Ectodermal cell (in vitro differentiated cells): ENCODE data around the gene SENP7.

Experiments used
- H3K27ac ChIP-seq: 2 replicates; pipeline ENCODE4 v1.7.0; 2013; ENCODE audit warnings: mild to moderate bottlenecking, low read depth, low read length; ENCODE audit not compliant: insufficient read depth, poor library complexity, severe bottlenecking
- H3K27me3 ChIP-seq: 2 replicates; pipeline ENCODE4 v1.7.0; 2013; ENCODE audit warnings: mild to moderate bottlenecking, low read length; ENCODE audit not compliant: insufficient read depth, control insufficient read depth, poor library complexity, severe bottlenecking
- H3K36me3 ChIP-seq: one replicate; pipeline ENCODE4 v1.7.0; 2013; ENCODE audit warnings: low read length; ENCODE audit not compliant: control insufficient read depth, insufficient read depth
- H3K4me1 ChIP-seq: one replicate; pipeline ENCODE4 v1.7.0; 2013; ENCODE audit warnings: low read length; ENCODE audit not compliant: control insufficient read depth, insufficient read depth
- H3K4me3 ChIP-seq: 2 replicates; pipeline ENCODE4 v1.7.0; 2013; ENCODE audit warnings: low read depth, low read length, control low read depth; ENCODE audit not compliant: insufficient read depth
- H3K9me3 ChIP-seq: 2 replicates; pipeline ENCODE4 v1.7.0; 2013; ENCODE audit warnings: mild to moderate bottlenecking, low read length, moderate library complexity; ENCODE audit not compliant: control insufficient read depth
- WGBS, 2 experiments: methylation state at CpG; one replicate each; pipeline ENCODE4 v1.1.7; 2013; ENCODE audit warnings: missing lambda C conversion rate in 2 of 2; 5-methylcytosine and 5-hydroxymethylcytosine counted together

The SENP7 gene

DNA sequence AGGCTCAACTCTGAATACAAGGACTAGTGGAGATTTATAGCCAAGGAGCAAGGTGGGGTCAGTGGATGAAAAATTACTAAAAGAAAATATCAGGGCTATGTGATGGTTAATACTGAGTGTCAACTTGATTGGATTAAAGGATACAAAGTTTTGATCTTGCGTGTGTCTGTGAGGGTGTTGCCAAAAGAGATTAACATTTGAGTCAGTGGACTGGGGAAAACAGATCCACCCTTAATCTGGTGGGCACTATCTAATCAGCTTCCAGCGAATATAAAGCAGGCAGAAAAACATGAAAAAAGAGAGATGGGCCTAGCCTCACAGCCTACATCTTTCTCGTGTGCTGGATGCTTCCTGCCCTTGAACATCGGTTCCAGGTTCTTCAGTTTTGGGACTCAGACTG, 14.4 kb upstream of the SENP7 start:
- H3K4me3 ChIP-seq, result no peak overlapping the region
- no peaks in the 10 kb centered on the region for H3K27me3 ChIP-seq
- 89 to 97% methylated on average over 4 of the region's 4 CpGs for WGBS, 2 experiments
- H3K4me1 ChIP-seq, result no peaks in the 10 kb centered on the region
- H3K27ac ChIP-seq, result no peak overlapping the region
- H3K36me3 ChIP-seq, result no peaks in the 10 kb centered on the region
- no peaks in the 10 kb centered on the region for H3K9me3 ChIP-seq

DNA sequence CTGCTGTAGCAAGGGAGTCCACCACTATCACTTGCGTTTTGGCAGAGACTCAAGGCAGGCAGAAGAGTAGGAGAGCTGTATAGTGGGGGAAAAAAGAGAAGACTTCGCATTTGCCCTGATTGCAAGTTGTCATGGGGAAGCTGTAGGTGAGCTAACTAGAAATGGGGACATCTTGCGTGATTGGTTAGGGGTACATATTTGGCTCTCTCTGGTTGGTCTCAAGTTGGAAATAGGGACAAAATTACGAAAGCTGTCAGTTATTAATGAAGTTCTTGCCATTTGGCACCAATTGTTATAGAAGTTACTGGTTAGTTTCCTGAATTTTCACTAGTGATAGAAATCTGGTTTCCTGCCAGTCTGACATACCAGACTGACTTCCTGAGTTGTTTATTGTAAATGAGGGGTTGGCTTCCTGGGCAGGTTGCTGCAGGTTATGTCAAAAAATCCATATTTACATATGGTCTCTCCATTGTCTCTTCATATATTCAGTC, 8.2 kb upstream of the SENP7 start:
- Histone ChIP-seq H3K27me3 (no peaks in the 10 kb centered on the region), H3K4me1 (no peaks in the 10 kb centered on the region), H3K9me3 (no peaks in the 10 kb centered on the region), H3K27ac (no peak overlapping the region), H3K4me3 (no peak overlapping the region), H3K36me3 (no peaks in the 10 kb centered on the region)
- WGBS, 2 experiments, result 92 to 93% methylated on average over 4 of the region's 4 CpGs

DNA sequence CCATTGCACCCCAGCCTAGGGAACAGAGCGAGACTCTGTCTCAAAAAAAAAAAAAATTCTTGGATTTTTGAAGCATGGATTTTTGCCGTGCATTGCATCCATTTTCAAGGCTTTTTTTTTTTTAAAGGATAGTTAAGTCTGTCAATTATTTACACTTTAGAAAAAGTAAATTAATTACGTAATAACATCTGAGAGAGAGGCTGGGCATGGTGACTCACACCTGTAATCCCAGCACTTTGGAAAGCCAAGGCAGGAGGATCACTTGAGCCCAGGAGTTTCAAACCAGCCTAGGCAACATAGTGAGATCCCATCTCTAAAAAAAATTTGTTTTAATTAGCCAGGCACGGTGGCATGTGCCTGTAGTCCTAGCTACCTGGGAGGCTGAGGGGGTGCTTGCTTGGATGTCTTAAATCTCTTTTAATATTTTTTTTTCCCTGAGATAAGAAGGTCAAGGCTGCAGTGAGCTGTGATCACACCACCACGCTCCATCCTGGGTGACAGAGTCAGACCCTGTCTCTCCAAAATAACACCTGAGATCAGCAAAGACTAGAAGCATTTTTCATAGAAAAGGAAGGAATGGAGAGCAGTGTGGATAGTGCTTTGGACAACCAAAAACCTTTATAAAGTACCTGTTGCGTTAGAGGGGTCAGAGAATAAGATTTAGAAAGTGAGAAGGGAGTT, 6.8 kb upstream of the SENP7 start:
- H3K36me3 ChIP-seq, result no peaks in the 10 kb centered on the region
- no peak overlapping the region for H3K4me3 ChIP-seq
- no peak overlapping the region for H3K27ac ChIP-seq
- H3K27me3 ChIP-seq, result peaks cover 3% of the 10 kb centered on the region
- no peaks in the 10 kb centered on the region for H3K4me1 ChIP-seq
- 88 to 92% methylated on average over 6 of the region's 6 CpGs for WGBS, 2 experiments
- H3K9me3 ChIP-seq, result no peaks in the 10 kb centered on the region

DNA sequence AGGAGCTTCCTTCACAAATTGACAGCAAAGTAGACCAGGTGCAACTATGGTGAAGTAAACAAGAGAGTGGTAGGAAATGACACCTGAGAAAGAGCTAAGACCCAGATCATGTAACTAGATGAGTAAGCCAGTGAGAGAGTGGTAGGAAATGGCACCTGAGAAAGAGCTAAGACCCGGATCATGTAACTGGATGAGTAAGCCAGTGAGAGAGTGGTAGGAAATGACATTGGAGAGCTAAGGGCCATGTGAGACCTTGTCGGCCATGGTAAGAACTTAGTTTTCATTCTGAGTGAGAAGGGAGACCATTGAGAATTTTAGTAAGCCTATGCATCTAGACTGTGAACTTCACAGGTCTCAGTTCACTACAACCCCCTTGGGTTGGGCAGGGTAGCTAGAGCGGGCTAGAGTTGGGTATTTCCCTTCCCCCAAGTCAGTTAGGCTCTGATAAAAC, 5.4 kb upstream of the SENP7 start:
- 87 to 91% methylated on average over 3 of the region's 3 CpGs for WGBS, 2 experiments
- no peaks in the 10 kb centered on the region for H3K9me3 ChIP-seq
- no peaks in the 10 kb centered on the region for H3K4me1 ChIP-seq
- H3K36me3 ChIP-seq, result no peaks in the 10 kb centered on the region
- H3K27me3 ChIP-seq, result peaks cover 5% of the 10 kb centered on the region
- H3K27ac ChIP-seq, result no peak overlapping the region
- H3K4me3 ChIP-seq, result no peak overlapping the region

DNA sequence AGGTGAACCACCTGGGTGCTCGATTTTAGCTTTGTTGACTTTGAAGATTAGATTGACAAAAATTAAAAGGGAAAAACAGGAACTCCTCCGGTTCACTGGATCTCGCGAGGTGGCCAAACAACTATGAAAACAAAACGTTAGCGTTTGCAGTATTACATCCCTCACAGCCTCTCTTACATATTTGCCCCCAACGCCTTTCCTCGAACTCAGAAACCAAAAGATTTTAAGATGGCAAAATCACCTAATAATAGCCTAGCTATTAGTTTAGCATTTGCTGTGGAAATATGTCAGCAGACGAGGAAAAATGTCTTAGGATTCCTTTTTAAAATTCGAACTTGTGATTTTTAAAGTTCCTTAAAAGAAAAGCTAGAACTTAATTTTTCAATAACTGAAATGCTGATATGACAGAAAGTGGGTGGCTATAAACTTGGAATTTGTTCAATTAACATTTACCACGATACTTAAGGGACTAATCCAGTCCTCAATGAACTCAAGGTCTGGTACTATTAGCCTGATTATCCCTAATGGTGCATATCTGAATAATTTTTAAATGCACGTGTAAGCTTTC, 491 bp upstream of the SENP7 start:
- H3K9me3 ChIP-seq, result no peaks in the 10 kb centered on the region
- H3K4me3 ChIP-seq, result peak overlapping the region; percentile 59
- H3K27me3 ChIP-seq, result peaks cover 5% of the 10 kb centered on the region
- no peaks in the 10 kb centered on the region for H3K36me3 ChIP-seq
- 63 to 66% methylated on average over 10 to 12 of the region's 12 CpGs for WGBS, 2 experiments
- no peak overlapping the region for H3K27ac ChIP-seq
- H3K4me1 ChIP-seq, result no peaks in the 10 kb centered on the region

DNA sequence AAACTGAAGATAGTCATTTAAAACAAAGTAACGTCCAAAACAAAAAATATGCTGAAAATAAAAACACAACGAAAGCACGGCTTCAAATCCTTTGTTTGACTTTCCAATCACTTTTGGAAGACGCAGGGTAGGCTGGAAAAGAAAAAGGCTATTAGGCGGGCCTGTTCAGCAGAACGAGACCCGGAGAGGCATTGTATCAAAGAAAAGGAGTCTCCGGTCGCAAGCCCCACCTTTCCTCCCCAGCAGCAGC, 691 bp downstream of the SENP7 start:
- no peaks in the 10 kb centered on the region for H3K4me1 ChIP-seq
- peak overlapping the region; percentile 80 for H3K27ac ChIP-seq
- H3K9me3 ChIP-seq, result no peaks in the 10 kb centered on the region
- no peaks in the 10 kb centered on the region for H3K36me3 ChIP-seq
- peaks cover 5% of the 10 kb centered on the region for H3K27me3 ChIP-seq
- H3K4me3 ChIP-seq, result peak overlapping the region; percentile 59
- WGBS, 2 experiments, result 1 to 2% methylated on average over 9 of the region's 9 CpGs

DNA sequence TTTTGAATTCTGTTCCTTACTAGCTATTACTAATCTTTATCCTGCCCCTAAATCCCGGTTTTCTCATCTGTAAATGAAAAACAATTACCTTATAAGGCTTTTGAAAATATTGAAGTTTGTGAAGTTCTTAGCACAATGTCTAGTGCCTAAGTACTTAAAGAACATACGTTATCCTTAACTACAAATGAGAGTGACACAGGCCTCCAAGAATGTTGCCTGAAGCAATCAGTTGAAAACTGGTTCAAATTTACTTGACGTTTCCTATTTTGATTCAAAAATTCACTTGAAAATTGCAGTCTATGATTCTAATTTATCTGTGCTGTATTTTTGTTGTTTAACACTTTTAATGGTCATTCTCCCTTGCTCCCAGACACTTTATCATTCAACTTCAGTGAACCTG, 3.2 kb downstream of the SENP7 start:
- Histone ChIP-seq H3K27me3 (peaks cover 1% of the 10 kb centered on the region), H3K4me3 (no peak overlapping the region), H3K4me1 (no peaks in the 10 kb centered on the region), H3K36me3 (no peaks in the 10 kb centered on the region), H3K9me3 (no peaks in the 10 kb centered on the region), H3K27ac (no peak overlapping the region)
- 93 to 95% methylated on average over 2 to 3 of the region's 3 CpGs for WGBS, 2 experiments

DNA sequence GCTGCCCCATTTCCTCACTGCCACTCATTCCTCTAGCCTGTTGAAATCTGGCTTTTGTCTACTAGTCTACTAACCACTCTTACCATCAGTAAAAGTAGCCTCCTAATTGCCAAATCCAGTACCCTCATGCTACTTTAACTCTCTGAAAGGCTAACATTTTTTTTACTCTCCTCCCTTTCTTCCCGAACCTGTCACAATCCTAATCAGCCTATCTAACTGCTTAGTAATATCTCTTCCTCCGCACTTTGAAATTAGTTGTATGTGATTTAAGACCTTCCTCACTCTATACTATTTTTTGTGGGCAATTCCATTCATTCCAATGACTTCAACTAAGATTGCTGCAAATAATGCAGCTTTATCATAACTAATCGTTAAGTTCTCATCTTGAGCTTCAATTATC, 3.7 kb downstream of the SENP7 start:
- H3K9me3 ChIP-seq, result no peaks in the 10 kb centered on the region
- H3K27ac ChIP-seq, result no peak overlapping the region
- WGBS, 2 experiments, result 82 to 92% methylated on average over 3 of the region's 3 CpGs
- no peak overlapping the region for H3K4me3 ChIP-seq
- H3K4me1 ChIP-seq, result no peaks in the 10 kb centered on the region
- no peaks in the 10 kb centered on the region for H3K27me3 ChIP-seq
- no peaks in the 10 kb centered on the region for H3K36me3 ChIP-seq

DNA sequence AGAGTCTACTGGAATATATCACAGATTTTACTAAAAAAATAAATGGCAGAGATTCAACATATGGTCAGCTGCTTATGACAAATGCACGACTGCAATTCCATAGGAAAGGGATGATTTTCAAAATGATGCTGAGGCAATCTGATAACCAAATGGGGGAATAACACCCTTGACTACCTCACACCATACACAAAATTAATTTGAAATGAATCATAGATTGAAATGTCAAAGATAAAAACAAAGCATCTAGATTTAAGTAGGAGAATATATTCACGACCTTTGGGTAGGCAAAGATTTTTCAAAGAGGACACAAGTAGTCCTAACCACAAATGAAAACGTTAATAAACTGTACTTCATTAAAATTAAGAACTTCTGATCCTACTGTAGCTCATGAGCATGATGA, 11.2 kb downstream of the SENP7 start:
- Histone ChIP-seq H3K27ac (no peak overlapping the region), H3K4me3 (no peak overlapping the region)
- WGBS, 2 experiments, result 90 to 94% methylated on average over 3 of the region's 3 CpGs

DNA sequence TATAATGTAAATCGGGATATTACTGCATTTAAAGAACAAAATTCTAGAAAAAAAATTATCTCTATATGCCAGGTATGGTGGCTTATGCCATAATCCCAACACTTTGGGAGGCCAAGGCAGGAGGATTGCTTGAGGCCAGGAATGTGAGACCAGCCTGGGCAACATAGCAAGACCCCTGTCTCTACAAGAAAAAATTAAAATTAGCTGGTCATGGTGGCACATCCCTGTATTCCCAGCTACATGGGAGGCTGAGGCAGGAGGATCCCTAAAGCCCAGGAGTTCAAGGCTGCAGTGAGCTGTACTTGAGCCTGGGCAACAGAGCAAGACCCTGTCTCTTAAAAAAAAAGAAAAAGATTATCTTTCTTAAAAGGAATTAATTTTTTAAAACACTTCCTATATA, 12.8 kb downstream of the SENP7 start:
- no peaks in the 10 kb centered on the region for H3K27me3 ChIP-seq
- no CpG with 5 or more reads among the region's 1 CpG for WGBS, 2 experiments
- H3K9me3 ChIP-seq, result no peaks in the 10 kb centered on the region
- no peak overlapping the region for H3K27ac ChIP-seq
- H3K4me3 ChIP-seq, result no peak overlapping the region
- H3K4me1 ChIP-seq, result no peaks in the 10 kb centered on the region
- H3K36me3 ChIP-seq, result no peaks in the 10 kb centered on the region

More for the DNA sequence above, 11.2 kb downstream of the SENP7 start:
- no peaks in the 10 kb centered on the region for H3K36me3 ChIP-seq
- H3K9me3 ChIP-seq, result no peaks in the 10 kb centered on the region
- no peaks in the 10 kb centered on the region for H3K4me1 ChIP-seq
- no peaks in the 10 kb centered on the region for H3K27me3 ChIP-seq
